HepG2 (cell line): ENCODE data around the gene AGMO. TPM values are rescaled to one million over a fixed set of nuclear protein-coding genes. Genes with fewer than 3 reads are reported as not detected.

Source experiments
- ATAC-seq: fragments of 200-7000 bp; cut with Tn5 transposase; 3 replicates; pipeline ENCODE4 v1.9.1; 2020; ENCODE audit warnings: mild to moderate bottlenecking, moderate library complexity
- BruUV-seq: library from RNA; stranded (reverse); fragments of 400-500 nt; replicated peaks from 2 replicates; lab custom pipeline; 2021; lab: Mats Ljungman, UMichigan
- CTCF ChIA-PET: fragments of 300-600 bp; formaldehyde crosslinking; extraction: SDS; loops from one replicate; lab custom pipeline; 2021; ENCODE audit warnings: low total read pairs, inconsistent platforms, low intra/inter-chr PET ratio; lab: Yijun Ruan, JAX
- POLR2A ChIA-PET: fragments of 350-600 bp; sonication (Branson Sonifier 250); formaldehyde crosslinking; loops from one replicate; lab custom pipeline; 2020; ENCODE audit warnings: antibody characterized with exemption, inconsistent platforms; lab: Yijun Ruan, JAX
- DNase-seq: peaks from one replicate; pipeline ENCODE4 v3.0.0-alpha.2; 2015; ENCODE audit warnings: low spot score
- FAIRE-seq: peaks from 3 replicates; lab custom pipeline; 2011; peaks lifted over from hg19 to GRCh38; lab: Jason Lieb, UNC
- H2AFZ ChIP-seq: one replicate; pipeline ENCODE4 v1.6.1; 2011; ENCODE audit warnings: low read length, inconsistent platforms
- H3K27ac ChIP-seq: fragments of 300-600 bp; 3 replicates; pipeline ENCODE4 v1.8.0; 2011; ENCODE audit warnings: mixed run types, mild to moderate bottlenecking, mixed read lengths, low read length, inconsistent platforms; ENCODE audit not compliant: insufficient read depth; ENCODE audit errors: extremely low read length
- H3K27me3 ChIP-seq, 2 experiments: fragments of 200-600 bp in 1 of 2; 2 replicates in 1 of 2; 3 replicates in 1 of 2; pipeline versions ENCODE4 v1.6.0 to v1.8.0; 2011; ENCODE audit warnings: low read length in 2 of 2, mild to moderate bottlenecking in 2 of 2, moderate library complexity in 2 of 2, inconsistent platforms in 1 of 2; ENCODE audit not compliant: insufficient read depth in 2 of 2, control insufficient read depth in 1 of 2
- H3K36me3 ChIP-seq, 2 experiments: fragments of 200-600 bp in 1 of 2; replicated peaks in 1 of 2; 2 replicates in 1 of 2; 3 replicates in 1 of 2; pipeline versions ENCODE4 v1.5.1 to v1.8.0; 2011; ENCODE audit warnings: low read length in 2 of 2, inconsistent platforms in 1 of 2; ENCODE audit not compliant: insufficient read depth in 2 of 2, control insufficient read depth in 1 of 2
- H3K4me1 ChIP-seq: 2 replicates; pipeline ENCODE4 v1.5.1; 2012; ENCODE audit warnings: low read length, inconsistent platforms; ENCODE audit not compliant: insufficient read depth
- H3K4me2 ChIP-seq: 2 replicates; pipeline ENCODE4 v1.6.0; 2011; ENCODE audit warnings: low read depth, low read length, inconsistent platforms
- H3K4me3 ChIP-seq, 3 experiments: fragments of 200-600 bp in 1 of 3; sonication (generic), shearing (Covaris generic) in 1 of 3; replicated peaks in 1 of 3; 2 replicates each; pipeline ENCODE4 v1.5.1; 2011 to 2016; ENCODE audit warnings: low read length in 3 of 3, inconsistent platforms in 2 of 3, low read depth in 2 of 3, mild to moderate bottlenecking in 2 of 3, control low read depth in 1 of 3, mixed read lengths in 1 of 3; ENCODE audit not compliant: insufficient read depth in 1 of 3
- H3K79me2 ChIP-seq: one replicate; pipeline ENCODE4 v1.6.1; 2011; ENCODE audit warnings: low read length, inconsistent platforms; ENCODE audit not compliant: insufficient read depth
- H3K9ac ChIP-seq: 2 replicates; pipeline ENCODE4 v1.6.0; 2011; ENCODE audit warnings: mild to moderate bottlenecking, low read depth, low read length, inconsistent platforms; ENCODE audit not compliant: insufficient read depth
- H3K9me3 ChIP-seq: 2 replicates; pipeline ENCODE4 v1.5.1; 2012; ENCODE audit warnings: mild to moderate bottlenecking, low read length
- H4K20me1 ChIP-seq: 2 replicates; pipeline ENCODE4 v1.6.0; 2011; ENCODE audit warnings: inconsistent platforms, mild to moderate bottlenecking, low read length, moderate library complexity; ENCODE audit not compliant: insufficient read depth
- FOXO1 ChIP-seq: sonication (generic); formaldehyde crosslinking; IDR thresholded peaks from 2 replicates; pipeline ENCODE4 v1.4.0; 2020; ENCODE audit warnings: missing genetic modification reagents
- GTF3A ChIP-seq: sonication (generic); formaldehyde crosslinking; conservative IDR thresholded peaks from 2 replicates; pipeline ENCODE4 v1.4.0; 2020; ENCODE audit warnings: mild to moderate bottlenecking, missing genetic modification reagents
- IKZF1 ChIP-seq: fragments of 450-650 bp; IDR thresholded peaks from 2 replicates; pipeline ENCODE4 v1.7.1; 2016
- RBM22 ChIP-seq: fragments of 200-400 bp; formaldehyde crosslinking; optimal IDR thresholded peaks from 2 replicates; pipeline ENCODE3; 2017; ENCODE audit warnings: mild to moderate bottlenecking, low read length, moderate library complexity
- SPEN ChIP-seq: sonication (generic); formaldehyde crosslinking; IDR thresholded peaks from 2 replicates; pipeline ENCODE4 v1.5.1; 2020; ENCODE audit warnings: low read depth, mild to moderate bottlenecking, missing genetic modification reagents
- ZNF383 ChIP-seq: sonication (generic); formaldehyde crosslinking; IDR thresholded peaks from 2 replicates; pipeline ENCODE4 v1.4.0; 2020; ENCODE audit warnings: missing genetic modification reagents, mild to moderate bottlenecking, borderline replicate concordance
- ZNF432 ChIP-seq: sonication (generic); formaldehyde crosslinking; IDR thresholded peaks from 2 replicates; pipeline ENCODE4 v1.5.0; 2020; ENCODE audit warnings: missing genetic modification reagents, mild to moderate bottlenecking, borderline replicate concordance
- WGBS: methylation state at CpG from one replicate; pipeline ENCODE4 v1.1.6; 2017; ENCODE audit warnings: low lambda C conversion rate; 5-methylcytosine and 5-hydroxymethylcytosine counted together
- in situ Hi-C: cut with HindIII; loops from 2 replicates; pipeline ENCODE4 v1.10.0; 2017; ENCODE audit warnings: low pct_unique_long_range_greater_than_20kb; ENCODE audit not compliant: extremely low pct_ligation_motif_present
- intact Hi-C: fragments of 100-400 bp; cut with micrococcal nuclease; formaldehyde crosslinking; loops from one replicate; pipeline ENCODE4 v1.10.0; 2022; ENCODE audit not compliant: unreplicated experiment
- polyA plus RNA-seq, 8 experiments: library from polyadenylated mRNA; depleted of rRNA in 3 of 8; stranded (reverse) in 7 of 8; unstranded in 1 of 8; fragments of >200 nt; fragmentation: Illumina TruSeq in 4 of 8; extraction: Trizol in 4 of 8; gene quantifications; 2 replicates each; pipeline versions ENCODE4 v1.2.1 to v1.2.3, GENCODE V29; 2011 to 2016; ENCODE audit warnings: low read depth in 4 of 8, missing spikeins in 1 of 8, mixed read lengths in 1 of 8; ENCODE audit not compliant: insufficient read depth in 1 of 8
- total RNA-seq, 5 experiments: library from RNA; depleted of rRNA; stranded (reverse); fragments of >200 nt; fragmentation: Illumina TruSeq; extraction: Trizol; gene quantifications; 2 replicates each; pipeline ENCODE4 v1.2.3, GENCODE V29; 2016; ENCODE audit warnings: low read depth in 1 of 5

Gene AGMO
- total and polyA plus RNA-seq, 2 of the 13 experiments (the other 11 are each of a cell fraction or from before 2014, with no cell fraction given) = 0.22 to 0.50 TPM

DNA sequence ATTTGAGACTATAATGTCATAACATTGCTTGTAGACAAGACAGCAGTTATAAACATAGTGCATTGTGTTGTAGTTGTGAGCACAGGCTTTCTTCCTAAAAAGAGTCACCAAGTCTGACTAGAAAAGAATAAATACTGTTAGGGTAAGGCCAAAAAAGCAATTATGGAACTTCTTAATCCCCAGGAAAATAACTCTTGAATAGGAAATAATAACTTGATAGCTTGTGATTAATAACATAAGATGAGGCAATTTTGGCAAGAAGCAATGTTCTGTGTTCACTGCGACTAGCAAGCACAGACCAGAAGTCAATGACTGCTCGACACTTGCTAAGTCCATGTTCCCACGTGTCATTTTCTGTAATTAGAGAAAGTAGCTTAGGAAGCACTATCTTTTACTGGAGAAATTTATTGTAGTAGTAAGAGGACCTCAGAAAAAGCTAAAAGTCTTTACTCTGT lies 97.1 kb downstream of the AGMO start (continued):
- no peak for TF ChIP-seq ZNF383 (CRISPR knock-in tag)

DNA sequence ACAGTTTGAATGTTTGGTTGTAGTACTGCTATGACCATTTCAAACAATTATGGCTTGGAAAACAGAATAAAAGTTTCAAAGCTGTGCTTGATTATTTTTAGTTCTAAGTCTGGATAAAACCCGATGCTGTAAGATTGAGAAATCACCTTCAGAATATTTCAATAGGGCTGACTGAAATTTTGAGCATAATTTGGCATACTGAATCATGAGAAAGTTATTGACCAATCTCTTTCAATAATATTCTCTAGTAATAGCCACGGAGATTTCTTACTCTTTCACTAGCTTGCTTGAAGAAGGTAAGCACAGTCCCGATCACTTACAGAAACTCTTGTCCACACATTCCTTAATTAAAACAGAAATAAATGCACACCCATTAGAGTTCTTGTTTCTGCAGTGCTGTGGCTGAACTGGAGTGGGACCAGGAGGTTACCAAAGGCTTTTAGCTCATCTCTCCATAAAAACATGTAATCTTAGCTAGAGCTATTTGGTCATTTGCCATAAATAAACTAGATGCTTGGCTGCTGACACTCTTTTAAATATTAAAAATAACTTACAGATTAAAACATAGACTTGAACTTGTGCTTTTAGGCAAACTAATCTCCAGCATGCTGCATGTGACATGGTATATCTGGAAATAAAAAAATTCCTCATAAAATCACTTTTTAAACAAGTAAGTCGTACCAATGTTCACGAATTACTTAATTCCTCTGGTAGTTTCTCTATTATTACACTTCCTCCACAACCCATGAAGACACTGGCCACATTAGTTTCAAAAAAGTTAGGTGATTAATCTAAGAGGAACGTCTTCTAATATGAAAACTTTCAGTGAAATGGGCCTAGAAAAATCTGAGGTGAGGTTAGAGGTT lies 97.8 kb downstream of the AGMO start:
- WGBS = 35% methylated on average over 6 of the region's 6 CpGs
- Histone ChIP-seq H3K4me1 (no peaks in the 10 kb centered on the region), H3K27me3 (no peaks in the 10 kb centered on the region), H3K4me3 (no peak overlapping the region), H3K9ac (no peak overlapping the region), H3K79me2 (no peaks in the 10 kb centered on the region)
- POLR2A ChIA-PET = no interaction called here
- FAIRE-seq (no peak), DNase-seq (no peak)
- in situ Hi-C loops = no loop called here
- no peak for TF ChIP-seq FOXO1 (CRISPR knock-in tag)
- TF ChIP-seq GTF3A (CRISPR knock-in tag) = no peak
- TF ChIP-seq ZNF432 (CRISPR knock-in tag) = no peak
- no peak for TF ChIP-seq SPEN (CRISPR knock-in tag)
- no peak for TF ChIP-seq IKZF1
- TF ChIP-seq RBM22 = no peak
- TF ChIP-seq, all 625 proteins: peak for 0
- H4K20me1 ChIP-seq = no peaks in the 10 kb centered on the region
- no peak overlapping the region for H3K27ac ChIP-seq
- H3K36me3 ChIP-seq = no peaks in the 10 kb centered on the region
- H2AFZ ChIP-seq = no peak overlapping the region
- H3K4me2 ChIP-seq = no peak overlapping the region
- BruUV-seq = no TSS peak
- CTCF ChIA-PET = no interaction called here
- ATAC-seq = no peak
- intact Hi-C loops = no loop called here
- H3K9me3 ChIP-seq = peaks cover 50% of the 10 kb centered on the region
